EH (cell line): ENCODE data around the gene LYRM4.

ENCODE experiments used
- DNase-seq: peaks from one replicate; pipeline ENCODE4 v3.0.0-alpha.2; 2015; ENCODE audit warnings: low read depth

Gene LYRM4

DNA sequence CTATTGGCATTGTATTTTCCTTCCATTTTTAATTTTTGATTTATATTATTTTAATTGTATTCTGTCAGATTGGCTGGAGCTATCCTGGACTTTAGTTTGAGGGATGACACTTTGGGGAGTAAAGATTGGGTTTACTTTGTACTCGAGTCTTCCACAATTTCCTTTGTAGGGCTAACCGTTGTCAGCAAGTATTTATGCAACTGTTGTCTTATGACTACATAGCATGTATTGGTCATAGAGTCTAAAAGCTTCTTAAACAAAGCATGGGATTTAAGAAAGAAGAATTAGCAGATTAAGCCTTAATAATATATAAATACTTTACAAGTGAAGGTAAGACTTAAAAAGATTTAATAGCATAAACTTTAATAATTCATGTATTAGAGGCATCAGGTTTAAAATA lies 20.2 kb upstream of the LYRM4 start:
- no peak for DNase-seq

DNA sequence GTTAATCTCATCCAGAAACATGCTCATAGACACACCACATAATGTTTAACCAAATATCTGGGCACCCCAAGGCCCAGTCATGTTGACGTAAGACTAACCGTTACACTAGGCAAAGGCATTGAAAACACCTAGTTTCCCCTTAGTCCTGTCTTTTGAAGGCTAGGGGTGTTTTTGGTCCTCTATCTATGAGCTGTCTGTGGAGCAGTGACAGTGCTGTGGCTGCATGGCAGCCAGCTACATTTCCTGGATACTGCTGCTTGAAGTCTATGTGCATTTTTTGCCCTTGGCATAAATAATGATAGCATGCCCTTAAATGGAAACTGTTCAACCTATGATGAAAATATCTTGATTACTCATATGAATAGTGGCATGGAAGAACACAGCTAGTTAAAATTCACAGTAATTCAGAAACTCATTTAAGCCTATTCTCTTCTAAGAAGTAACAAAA lies 19.2 kb upstream of the LYRM4 start:
- peak; percentile 64 for DNase-seq

DNA sequence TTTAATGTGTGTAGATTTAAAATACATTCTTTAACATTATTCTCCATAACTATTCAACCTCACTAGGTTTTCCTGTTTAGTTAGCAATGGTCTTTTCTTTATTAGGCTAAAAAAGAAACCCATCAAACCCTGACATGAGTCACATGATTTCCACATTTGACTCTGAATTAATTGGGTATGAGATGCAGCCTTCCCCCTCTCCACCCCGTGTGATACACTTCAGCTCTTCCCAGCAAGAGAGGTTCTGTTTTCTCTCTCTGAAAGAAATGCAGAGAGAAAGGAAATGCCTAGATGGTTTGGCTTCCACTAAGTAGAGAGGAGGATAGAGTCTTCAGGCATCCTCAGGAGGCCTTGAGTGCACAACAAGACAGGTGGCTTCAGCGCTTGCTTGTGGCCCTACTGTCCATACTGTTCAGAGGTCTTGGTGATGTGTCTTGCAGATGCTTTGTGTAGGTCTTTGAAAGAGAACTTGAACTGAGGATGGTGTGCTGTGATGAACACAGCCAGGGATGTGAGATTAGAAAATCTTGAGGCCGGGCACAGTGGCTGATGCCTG lies 17.9 kb upstream of the LYRM4 start:
- no peak for DNase-seq

DNA sequence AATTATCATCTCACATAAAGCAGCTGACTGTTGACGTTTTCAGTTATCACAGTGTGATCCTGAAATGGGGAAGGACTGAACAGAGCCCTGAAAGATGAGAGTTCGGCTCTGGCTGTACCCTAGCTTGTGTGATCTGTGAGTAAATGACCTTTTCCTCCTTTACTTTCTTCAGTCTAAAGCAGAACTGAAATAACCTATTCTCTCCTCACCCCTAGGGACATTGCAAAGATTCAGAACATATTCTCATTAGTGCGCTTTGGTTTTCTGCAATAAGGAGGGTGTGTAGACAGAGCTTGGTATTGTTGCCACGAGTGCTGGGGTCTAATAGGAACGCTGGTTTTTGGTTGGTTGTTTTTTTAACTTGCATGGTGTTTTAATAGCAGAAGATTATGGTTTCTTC lies 17.3 kb upstream of the LYRM4 start:
- DNase-seq: no peak

DNA sequence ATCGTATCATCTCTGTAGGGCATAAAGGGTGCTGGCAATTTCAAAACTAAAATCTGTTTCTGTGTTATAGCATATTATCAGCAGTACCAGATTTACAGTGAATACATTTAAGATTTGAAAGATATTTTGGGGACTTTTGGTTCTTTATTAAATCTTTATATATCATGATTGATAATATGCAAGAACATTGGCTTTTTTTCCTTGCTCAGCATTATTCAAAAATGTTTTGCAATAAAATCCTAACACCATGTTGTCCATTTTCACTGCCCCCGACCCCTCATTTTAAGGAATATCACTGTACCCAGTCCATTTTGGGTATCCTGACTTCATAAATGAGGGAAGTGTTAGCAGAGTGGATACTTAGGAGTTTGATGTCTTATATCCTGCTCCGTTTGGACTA lies 16.8 kb upstream of the LYRM4 start:
- no peak for DNase-seq

DNA sequence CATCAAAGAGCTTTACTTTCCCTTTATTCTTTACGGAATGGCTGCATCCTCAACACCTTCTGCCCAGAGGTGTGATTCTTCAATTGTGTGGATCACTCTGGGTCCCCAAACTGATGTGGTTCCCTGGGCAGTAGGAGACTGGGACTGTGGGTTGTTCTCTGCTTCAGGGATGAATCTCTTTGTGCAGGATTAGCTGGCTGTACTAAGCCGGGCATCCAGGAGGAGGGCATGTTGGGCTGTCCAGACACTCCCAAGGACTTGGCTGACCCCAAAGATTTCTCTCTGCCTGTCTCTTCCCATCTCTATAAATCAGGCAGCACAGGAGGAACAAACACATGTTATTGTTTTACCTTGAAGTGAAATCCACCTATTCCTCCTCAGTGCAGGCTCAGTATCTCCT lies 15.8 kb upstream of the LYRM4 start:
- no peak for DNase-seq

DNA sequence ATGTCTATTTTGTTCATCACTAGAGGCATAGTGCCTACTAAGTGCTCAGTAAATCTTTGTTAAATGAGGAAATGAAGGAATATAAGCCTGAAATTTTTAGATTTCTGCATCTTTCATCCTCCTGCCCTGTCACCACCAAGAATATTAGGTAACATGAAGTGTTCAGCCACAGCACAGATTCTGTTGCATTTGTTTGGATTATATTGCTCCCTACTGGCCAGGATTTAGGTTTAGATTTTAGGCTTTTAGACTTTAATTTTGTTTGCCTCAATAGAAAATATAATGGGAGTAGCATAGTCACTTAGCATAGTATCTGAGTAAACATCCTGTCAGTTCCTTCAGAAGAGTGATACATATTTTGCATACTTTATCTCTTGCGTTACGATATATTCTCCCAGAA lies 14.7 kb upstream of the LYRM4 start:
- DNase-seq: no peak

DNA sequence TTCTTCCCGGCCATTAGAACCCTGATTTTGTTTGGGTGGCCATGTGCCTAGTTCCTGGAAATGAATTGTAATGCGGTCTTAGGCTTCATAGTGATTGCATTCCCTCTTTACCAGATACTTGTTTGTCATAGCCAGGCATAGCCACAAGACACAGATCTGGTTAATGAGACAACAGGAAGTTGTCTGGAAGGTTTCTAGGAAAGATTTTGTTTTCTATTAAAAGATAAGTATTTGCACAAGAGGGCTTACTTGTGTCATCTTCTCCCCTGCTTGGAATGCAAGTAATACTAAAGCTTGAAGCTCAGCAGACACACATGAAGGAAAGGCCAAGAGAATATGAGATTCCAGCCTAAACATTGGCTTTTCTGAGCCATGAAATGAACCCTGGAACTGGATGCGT lies 13.5 kb upstream of the LYRM4 start:
- DNase-seq: no peak

DNA sequence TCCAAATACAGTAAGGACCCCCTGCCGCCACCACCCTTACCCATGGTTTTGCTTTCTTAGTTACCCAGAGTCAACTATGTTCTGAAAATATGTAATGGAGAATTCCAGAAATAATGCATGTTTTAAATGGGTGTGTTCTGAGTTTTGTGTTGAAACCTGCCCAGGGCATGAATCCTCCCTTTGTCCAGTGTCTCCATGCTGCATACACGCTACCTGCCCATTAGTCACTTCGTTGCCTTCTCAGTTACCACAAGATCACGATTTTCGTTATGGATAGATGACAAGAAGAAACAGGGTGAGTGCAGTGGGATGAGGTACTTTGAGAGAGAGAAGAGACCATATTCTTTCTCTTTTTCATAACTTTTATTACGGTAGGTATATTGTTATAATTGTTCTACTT lies 11.2 kb upstream of the LYRM4 start:
- no peak for DNase-seq

DNA sequence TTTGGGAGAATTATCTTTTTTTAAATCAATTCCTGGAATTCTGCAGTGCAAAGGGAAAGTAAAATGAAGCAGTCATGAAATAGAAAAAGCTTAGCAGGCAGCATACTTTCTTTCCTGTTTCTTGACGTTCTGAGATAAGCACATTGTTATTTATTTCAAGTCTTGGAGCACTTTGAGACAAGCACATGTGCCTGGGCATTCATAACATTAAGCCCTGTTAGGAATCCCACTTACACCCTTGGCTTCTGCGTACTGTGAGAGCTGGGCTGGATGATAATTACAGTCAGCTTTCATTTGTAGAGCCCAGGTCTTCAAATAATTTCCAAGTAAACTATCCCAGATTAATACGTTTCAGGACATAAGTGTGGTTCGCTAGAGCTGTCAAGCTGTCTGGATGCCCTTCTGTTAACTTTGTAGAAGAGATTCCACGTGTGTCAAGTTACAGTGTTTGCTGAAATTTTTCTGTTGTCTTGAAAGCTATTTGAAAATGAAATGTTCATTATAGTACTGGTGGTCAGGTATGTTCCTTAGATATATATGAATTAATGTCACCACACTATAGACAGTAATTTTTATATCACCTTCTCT lies 9.4 kb upstream of the LYRM4 start:
- DNase-seq: no peak

DNA sequence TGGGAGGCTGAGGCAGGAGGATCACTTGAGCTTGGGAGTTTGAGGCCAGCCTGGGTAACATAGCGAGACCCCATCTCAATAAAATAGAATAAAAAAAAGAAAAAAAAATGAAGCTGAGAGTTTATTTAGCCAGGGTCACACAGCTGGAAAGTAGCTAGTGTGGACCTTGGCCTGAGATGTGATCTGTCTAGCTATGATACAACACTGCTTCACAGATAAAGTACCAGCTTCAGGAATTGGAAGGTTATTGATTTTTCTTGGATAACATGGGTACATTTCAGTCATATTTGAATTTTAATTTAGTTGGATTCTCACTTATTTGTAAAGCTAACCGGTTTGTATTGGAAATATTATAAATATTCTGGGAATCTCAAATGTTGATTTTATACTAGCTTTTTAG lies 5.7 kb upstream of the LYRM4 start:
- DNase-seq: no peak

DNA sequence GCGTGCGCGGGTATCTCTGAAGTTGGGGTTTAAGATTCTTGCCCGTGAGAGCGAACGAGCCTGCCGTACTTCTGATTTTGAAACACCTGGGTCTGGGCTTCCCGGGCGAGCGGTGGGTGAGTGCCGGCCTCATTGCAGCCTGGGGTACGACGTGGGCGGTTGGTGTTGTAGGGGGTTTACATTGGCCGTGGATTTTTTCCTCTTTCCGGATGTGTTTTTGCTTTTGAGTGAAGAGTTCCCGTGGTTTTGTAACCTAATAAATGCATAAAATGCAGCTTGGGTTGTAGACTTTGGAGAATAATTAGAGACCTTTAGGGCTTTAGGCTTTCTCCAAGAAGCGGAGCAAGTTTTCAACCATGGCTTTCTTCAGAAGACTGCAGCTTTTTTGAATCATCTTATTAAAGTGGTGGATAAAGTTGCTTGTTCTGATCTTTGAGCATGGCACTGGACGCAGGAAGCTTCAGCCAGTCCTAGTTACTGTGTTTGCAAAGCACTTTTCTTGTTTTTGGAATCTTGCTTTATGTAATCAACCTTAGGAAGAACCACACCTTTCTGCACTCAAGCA lies 877 bp upstream of the LYRM4 start:
- DNase-seq: no peak

DNA sequence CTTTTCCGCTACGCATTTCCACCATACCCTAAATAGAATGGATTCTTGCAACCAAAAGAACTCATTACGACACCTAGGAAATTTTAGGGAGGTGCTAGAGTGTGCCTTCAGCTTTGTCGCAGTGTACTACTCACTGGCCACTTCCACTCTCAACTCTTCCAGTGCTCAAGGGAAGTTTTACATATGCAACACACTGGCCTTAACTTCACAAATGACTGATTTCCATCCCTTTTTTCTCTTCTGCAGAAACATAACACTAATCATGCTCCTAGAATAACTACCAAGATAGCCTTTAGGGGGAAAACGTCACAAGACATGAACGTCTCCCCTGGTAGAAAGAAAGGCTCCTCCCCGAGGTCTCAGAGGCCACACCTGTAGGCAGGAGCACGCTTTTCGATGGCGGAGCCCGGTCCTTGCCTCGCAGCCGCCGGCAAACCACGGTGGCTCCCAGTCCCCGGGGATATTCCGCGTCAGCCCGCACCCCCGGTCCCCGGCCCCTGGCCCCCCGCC lies 584 bp downstream of the LYRM4 start:
- peak; percentile 68 for DNase-seq

DNA sequence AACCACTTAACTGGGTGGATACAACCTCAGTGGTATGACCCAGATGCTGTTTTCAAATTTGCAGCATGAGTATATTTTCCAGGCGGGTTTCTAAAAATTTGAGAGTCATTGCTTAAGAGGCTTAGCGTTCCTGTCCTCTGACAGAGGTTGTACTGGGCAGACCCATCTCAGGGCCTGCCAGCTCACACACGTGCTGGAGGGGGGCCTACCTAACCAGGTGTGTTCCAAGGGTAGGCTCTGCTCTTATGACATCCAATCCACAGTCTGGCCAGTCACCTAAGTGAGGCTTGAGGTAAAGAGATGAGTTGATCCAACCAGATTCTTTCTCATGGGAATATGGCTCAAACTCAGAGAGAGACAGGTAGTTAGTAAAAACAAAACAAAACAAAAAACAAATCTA lies 1.3 kb downstream of the LYRM4 start:
- no peak for DNase-seq

DNA sequence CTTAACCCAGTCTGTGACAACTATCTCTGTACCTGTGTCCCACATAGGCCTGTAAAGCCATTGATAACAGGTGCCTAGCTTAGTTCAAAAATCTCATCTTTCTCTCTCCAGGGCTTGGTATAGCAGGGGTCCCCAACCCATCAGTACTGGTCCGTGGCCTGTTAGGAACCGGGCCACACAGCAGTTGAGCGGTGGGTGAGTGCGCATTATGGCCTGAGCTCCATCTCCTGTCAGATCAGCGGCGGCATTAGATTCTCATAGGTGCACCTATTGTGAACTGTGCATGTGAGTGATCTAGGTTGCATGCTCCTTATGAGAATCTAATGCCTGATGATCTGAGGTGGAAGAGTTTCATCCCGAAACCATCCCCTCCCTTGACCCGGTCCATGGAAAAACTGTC lies 3.4 kb downstream of the LYRM4 start:
- DNase-seq: no peak

DNA sequence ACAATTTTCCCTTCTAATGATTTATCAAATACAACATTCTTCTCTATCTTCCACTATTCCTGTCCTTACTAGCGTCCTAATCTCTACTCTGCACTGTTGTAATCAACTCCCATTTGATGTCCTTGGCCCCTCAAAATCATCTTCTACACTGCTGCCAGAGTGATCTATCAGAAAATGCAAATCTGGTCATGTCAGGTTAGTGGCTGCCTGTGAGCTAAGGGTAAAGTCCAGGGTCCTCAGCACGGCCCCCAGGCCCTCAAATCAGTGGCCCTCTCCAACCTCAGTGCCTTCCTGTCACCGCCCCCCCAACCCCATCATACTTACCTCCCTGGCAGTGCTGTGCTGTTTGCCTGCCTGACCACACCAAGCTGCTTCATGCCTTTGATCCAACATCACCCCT lies 3.8 kb downstream of the LYRM4 start:
- no peak for DNase-seq

DNA sequence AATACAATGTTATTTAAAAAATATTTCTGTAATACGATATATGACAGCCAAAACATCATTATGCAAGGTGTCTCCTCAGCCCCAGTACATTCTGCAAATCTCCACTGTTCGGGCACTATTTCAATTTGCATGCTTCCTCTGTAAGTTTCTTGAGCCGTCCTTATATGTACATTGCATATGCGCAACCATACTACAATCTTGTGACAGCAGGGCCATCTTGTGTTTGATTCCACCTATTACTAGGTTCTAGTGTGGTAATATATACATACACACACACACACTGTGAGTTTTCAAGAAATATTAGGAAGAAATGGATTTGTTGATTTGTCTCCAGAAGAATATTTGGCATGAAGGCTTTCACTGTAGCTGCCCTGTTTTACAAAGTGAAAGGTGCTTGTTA lies 9.8 kb downstream of the LYRM4 start:
- DNase-seq: no peak

DNA sequence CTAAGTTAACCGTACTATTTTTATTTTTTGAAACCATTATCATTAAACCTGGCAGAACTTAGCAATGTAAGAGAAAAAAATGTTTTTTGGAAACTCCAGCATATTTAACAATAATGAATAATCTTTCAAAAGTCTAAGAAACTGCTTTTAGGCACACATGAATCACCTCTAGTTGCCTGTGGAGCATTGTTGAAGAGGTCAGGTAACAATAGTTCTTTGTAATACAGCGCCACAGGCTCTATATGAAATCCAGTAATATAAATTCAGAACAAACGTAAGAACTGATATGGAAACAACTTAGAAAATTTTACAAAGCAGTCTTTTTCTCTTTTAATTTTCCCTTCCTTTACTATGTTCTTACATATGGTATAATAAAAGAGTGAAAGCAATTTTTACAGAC lies 10.3 kb downstream of the LYRM4 start:
- DNase-seq: no peak

DNA sequence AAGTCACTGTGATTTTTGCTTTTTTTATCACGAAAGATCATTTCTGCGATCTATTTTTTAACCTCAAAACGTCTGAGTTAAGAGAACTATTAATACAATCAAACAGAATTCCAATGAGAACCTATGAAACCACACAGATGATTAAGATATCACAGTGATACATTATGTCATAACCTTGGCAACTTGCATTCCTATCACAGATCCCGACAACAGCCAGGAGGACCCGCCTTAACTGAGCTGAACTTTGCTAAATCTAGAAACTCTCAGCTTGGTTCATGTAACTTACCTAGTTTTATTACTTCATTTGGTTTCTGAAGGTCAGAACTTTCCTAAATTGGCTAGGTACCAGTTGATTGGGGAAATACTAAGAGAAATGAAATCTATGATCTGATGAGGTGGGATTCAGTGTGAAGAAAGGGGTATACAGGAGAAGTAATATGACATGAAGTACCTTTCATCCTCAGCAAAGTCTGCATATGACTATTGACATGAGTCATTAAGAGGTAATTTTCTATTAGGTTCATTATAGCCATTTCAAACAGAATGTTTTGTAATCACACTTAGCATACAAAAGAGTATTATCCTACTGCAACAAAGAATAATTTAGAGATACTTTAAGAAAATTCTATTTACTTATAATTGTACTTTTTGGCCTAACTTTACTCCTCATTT lies 11.2 kb downstream of the LYRM4 start:
- no peak for DNase-seq

DNA sequence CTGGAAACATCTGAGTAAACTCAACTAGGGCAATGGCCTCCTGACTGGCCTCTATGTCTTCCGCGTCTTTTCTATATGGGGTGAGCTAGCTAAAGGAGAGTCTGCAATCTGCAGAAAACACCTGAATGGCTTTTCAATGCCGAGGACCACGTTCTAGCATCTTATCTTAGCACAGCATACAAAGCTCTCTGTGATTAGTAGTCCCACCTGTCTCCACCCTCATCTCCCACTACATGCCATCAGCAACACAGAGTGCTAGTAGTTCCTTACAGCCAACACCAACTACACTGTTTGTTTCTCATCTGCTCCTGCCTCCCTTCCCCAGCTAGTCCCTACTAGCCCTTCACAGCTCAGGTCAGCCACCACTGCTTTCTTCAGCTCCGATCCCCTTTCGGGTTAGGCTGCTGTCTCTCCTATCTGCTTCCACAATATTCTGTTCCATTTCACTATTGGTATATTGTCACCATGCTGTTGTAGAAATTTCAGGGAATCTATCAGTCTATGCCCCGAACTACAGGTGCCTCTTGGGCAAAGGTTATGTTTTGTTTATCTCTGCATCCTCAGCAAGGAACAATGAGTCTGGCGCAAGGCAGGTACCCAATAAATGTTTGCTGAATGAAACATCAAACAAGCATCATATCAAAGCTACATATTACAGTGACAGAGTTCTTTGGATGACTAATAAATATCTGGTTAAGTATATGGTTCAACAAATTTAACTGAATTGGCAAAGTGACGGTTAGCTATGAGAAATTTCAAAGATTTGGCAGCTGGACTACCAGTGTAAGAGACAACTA lies 12.2 kb downstream of the LYRM4 start:
- DNase-seq: no peak

DNA sequence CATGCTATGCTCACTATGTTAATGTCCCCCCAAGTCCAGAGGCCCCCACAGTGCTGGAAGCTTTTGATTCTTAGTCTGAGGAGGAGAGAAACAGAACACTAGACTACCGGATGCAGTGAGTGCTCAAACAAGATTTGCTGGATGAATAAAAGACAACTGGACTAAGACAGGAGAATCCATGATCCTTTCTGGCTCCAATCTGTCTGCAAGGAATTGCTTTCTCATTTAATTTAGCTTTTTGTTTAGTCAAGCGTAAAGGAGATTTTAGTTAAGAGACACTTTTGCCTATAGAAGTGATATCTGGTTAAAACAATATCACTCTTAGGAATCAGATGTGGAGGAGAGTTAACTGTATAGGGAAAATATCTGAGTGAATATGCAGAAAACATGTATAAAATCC lies 13.5 kb downstream of the LYRM4 start:
- DNase-seq: no peak
